T47D (cell line): ENCODE results near the gene SMO.
"Not testable (repeated sequence)": the region's sequence is repeated elsewhere in the genome, so short reads cannot be mapped to it uniquely, and the experiment has no call there.

Experiments
- DNase-seq, 2 experiments: peaks; one replicate each; pipeline versions ENCODE4 v3.0.0 to v3.0.0-alpha.2; 2011 to 2012; ENCODE audit warnings: low read depth in 1 of 2, low spot score in 1 of 2
- JUND ChIP-seq: IDR thresholded peaks from 2 replicates; pipeline ENCODE4 v1.6.1; 2012; ENCODE audit warnings: low read depth
- in situ Hi-C: cut with HindIII; loops from 2 replicates; pipeline ENCODE4 v1.10.0; 2016; ENCODE audit warnings: low sequenced_read_pairs, low pct_unique_long_range_greater_than_20kb

Gene SMO

DNA sequence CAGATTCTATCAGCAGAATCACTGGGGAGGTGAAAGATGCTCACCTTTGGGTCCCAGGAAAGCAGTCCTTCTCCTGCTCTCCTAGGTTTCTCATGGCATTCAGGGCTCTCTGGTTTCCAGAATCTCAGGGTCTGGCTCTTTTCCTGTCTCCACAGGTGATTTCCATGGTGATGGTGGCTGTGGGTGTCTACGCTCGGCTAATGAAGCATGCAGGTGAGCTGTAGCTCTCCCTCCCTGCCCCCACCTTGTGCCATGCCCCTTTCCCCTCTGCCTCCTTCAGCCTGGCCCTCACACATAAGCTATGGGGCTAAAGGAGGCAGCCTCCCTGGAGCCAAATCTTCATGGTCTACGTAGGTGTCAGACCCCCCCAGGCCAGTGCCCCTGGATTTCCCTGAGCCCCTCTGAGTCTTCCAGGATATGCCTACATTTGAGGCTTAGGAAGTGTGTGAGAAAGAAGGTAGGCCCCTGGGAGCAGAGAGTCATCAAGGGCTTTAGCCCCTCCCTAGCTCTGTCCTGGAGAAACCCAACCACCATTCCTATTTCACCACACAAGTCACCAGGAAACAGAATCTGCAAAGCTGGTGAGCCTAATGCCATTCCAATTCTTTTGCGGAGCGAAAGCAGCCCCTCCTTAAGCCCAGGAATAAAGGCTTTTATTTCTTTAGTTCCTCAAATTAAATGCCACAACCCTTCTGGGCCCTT, 26.8 kb upstream of the SMO start:
- no peak for TF ChIP-seq JUND
- no peak for DNase-seq
- in situ Hi-C loops, result no loop called here

- in situ Hi-C loops, result no loop called here
- no peak for TF ChIP-seq JUND
- DNase-seq, result no peak
Measured at GRCh38 chr7:129162732-129163131, 25.7 kb upstream of the SMO start.

- in situ Hi-C loops, result no loop called here
- peak; percentile 39 to 53 for DNase-seq
- TF ChIP-seq JUND, result no peak
Measured at GRCh38 chr7:129163875-129164544, 24.4 kb upstream of the SMO start.

DNA sequence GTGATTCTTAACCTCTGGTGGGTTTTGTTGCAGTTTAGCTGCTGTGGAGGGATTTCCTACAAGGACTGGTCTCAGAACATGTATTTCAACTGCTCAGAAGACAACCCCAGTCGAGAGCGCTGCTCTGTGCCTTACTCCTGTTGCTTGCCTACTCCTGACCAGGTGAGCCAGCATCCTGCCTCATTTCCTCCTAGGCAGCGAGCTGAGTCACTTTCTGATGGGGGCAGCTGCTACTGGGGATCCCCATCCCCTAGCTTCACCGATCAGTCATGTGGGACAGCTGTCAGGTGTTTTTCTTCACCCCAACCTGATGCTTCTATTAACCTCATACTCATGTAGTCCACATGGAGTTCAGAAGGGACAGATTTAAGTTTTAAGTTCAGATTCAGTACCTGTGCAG, 21.7 kb upstream of the SMO start:
- no peak for DNase-seq
- no peak for TF ChIP-seq JUND
- in situ Hi-C loops, result no loop called here

DNA sequence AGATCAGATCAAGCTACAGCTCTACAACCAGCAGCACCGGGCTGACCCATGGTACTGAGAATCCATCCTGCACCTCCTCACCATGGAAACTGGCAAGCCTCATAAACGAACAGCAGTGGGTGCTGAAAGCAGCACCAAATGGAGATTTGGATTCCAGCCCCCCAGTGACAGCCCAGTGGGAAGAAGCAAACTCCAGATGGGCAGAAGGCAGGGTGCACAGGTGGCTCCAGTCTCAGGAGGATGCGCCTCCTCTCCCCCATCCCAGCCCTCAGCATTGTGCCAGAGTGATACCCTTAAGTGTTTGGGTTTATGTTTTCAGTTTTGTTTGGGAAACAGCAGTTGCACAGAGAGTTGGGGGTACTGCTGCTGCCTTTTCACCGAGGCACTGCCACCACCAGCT, 20.6 kb upstream of the SMO start:
- TF ChIP-seq JUND, result no peak
- in situ Hi-C loops, result no loop called here
- no peak for DNase-seq

GRCh38 chr7:129168231-129169021, 20.0 kb upstream of the SMO start:
- DNase-seq, result no peak
- TF ChIP-seq JUND, result no peak
- in situ Hi-C loops, result no loop called here

DNA sequence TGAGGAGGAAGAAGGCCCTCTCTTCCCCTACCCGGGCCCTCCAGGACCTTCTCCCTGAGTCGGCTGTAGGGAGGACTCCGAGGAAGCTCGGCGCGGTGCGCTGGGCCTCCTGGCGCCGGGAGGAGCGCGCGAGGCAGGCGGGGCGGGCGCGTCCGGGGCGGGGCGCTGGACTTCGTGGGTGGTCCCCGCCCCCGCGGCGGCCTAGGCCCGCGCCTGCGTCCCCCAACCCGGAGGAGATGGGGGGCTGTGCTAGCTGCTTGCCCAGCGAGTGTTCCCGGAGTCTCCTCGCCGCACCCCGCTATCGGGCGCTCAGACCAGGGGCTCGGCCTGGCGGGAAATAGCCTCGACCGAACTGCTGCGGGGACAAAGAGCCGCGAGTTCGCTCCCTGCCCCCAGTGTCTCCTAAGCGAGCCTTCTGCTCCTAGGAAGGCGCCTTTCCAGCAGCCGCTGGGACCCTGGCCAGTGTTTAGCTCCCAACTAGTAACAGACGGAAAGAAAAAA, 19.2 kb upstream of the SMO start:
- in situ Hi-C loops, result no loop called here
- DNase-seq, result no peak
- no peak for TF ChIP-seq JUND

DNA sequence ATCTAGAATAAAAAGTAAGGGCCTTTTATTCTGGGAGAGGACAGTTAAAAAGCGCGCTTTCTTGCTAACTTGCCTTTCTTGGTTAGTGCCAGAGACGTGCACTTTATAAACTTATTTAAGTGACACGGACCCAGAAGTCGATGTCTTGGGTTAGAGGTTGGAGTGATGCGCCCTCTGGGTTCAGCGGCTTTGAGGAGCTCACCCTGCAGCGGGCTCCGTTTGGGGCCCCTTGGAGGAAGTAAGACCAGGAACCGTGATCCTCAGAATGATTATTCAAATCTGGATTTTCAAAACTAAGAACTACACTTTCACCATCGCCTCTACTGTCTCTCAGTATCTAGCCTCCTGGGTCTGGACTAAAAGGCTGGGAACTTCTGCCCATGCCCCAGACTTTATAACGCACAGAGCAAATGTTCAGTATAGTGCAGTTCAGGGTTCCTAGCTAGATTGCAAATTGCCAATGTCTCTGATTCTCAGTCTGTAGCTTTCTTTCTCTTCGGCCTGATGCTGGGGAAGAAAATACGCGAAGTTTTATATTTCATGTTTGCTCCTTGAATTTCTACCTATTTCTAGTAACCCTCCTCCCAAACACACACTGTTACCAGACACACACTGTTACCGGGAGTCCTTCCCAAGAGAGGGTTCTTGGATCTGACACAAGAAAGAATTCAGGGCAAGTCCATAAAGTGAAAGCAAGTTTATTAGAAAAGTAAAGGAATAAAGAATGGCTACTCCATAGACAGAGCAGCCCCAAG, 18.6 kb upstream of the SMO start:
- TF ChIP-seq JUND, result no peak
- in situ Hi-C loops, result no loop called here
- no peak for DNase-seq

GRCh38 chr7:129170441-129171021, 17.9 kb upstream of the SMO start:
- in situ Hi-C loops, result no loop called here
- no peak for TF ChIP-seq JUND
- no peak for DNase-seq

DNA sequence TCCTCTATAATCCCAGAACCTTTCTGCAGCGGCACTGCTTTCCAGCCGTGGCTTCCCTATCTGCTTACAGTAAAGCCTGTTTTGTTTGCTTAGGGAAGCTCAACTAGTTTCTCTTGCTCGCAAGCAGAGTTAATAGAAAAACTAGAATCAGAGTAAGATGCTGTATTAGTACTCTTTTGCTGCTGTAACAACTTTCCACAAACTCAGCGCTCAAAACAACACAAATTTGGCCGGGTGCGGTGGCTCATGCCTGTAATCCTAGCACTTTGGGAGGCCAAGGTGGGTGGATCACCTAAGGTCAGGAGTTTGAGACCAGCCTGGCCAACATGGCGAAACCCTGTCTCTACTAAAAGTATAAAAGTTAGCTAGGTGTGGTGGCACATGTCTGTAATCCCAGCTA, 14.6 kb upstream of the SMO start:
- in situ Hi-C loops, result not testable (repeated sequence)

DNA sequence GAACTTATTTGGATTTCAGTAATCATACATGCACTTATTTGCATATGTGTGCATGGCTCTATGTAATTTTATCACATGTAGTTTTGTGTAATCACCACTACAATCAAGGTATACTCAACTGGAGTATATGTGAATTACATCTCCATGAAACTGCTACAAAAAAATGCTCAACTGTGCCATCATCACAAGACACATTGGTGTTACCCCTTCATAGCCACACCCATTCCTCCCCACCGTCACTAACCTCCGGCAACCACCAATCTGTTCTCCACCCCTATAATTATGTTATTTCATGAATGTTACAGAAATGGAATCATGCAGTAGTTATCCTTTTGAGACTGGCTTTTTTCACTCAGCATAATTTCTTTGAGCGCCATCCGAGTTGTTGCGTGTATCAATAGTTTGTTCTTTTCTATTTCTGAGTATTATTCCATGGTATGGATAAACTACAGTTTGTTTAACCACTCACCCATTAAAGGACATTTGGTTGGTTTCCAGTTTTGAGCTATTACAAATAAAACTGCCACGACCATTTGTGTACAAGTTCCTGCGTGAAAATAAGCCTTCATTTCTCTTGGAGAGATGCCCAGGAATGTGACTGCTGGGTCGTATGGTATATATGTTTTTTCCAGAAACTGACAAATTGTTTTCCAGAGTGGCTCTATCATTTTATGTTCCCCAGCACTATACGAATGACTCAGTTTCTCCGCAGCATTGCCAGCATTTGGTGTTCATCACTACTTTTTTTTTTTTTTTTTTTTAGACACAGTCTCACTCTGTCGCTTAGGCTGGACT, 11.3 kb upstream of the SMO start:
- no peak for DNase-seq
- no peak for TF ChIP-seq JUND
- in situ Hi-C loops, result no loop called here

More for the DNA sequence above, 14.6 kb upstream of the SMO start:
- DNase-seq, result not testable (repeated sequence)
